ENCODE results near the gene OXNAD1. TPM values are rescaled to one million over a fixed set of nuclear protein-coding genes. Genes with fewer than 3 reads are reported as not detected.

The OXNAD1 gene
- total RNA-seq, 2 experiments from 2014 or later, result 44.9 to 47.4 TPM

DNA sequence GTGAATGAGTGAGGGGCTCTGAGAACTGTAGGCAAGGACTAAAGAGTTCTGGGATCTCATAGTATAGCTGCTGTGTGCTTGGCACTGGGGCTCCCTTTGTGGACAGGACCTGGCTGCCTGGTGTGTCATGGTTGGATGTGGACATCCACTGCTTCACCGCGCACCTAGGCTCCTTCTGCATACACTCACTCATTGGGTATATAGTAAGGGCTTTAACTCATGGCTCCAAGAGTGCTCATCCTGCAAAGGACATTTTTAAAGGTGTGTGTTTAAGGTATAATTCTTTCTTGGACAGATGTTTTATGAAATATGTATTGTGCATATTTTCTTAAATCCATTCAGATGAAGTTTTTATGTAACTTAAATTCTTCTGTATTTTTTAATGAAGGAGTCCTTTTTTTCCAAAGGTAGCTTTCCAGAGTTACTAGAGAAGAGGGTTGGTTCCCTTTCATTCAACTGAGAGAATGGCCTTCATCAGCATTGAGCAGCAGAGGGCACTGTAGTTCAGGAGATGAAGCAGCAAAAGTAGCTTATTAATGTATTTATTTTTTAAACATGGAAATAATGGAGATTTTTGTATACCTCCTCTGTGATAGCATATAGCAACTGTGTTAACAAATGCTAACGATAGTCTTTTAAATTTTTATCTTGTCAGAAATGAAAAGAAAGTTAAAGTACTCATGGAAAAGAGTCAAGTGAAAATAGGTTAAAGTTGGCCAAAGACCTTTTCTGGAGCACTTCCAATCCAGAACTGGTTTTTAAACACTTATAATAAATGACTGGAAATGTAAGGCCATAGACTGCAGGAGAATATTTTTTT, 25.2 kb downstream of the OXNAD1 start:
- no peaks in the 10 kb centered on the region for H3K27me3 Mint-ChIP-seq
- H3K4me1 Mint-ChIP-seq, result peaks cover 70% of the 10 kb centered on the region
- peak overlapping the region; percentile 90 for H3K4me3 Mint-ChIP-seq
- peak; percentile 74 for DNase-seq
- ATAC-seq, result peak; percentile 9
- peak overlapping the region; percentile 96 for H3K27ac Mint-ChIP-seq
- CTCF ChIA-PET, result interaction anchor here (0.7 to 5.7 kb wide), 23 partner anchors 8 to 264 kb away, joined by 3 to 134 read pairs (median 5); partner anchors contain the start of genes DPH3 and OXNAD1
- peaks cover 73% of the 10 kb centered on the region for H3K36me3 Mint-ChIP-seq
- H3K9me3 Mint-ChIP-seq (ENCODE audit: low read depth), result peaks cover 12% of the 10 kb centered on the region

DNA sequence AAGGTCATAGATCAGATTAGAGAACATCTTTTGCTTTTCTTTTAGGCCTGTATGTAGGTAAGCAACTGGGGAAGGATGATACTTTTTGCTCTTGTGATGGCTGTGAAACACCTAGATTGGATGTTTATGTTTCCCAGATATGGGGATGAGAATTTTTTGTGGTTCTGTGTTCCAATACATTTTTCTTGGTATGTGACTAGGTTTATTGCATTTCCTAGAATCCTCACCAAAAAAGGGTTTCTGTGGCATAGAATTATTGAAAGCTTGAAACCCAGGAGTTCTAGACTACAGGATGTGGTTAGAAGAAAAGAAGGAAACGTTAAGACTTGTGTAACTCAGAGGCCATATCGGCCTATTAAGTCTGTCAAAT, 25.8 kb downstream of the OXNAD1 start:
- no peak for DNase-seq
- Mint-ChIP-seq H3K27ac (peak overlapping the region; percentile 96), H3K4me3 (peak overlapping the region; percentile 90), H3K9me3 (ENCODE audit: low read depth) (peaks cover 12% of the 10 kb centered on the region), H3K36me3 (peaks cover 78% of the 10 kb centered on the region), H3K27me3 (no peaks in the 10 kb centered on the region), H3K4me1 (peaks cover 70% of the 10 kb centered on the region)
- CTCF ChIA-PET, result interaction anchor here (0.7 to 5.7 kb wide), 21 partner anchors 9 to 263 kb away, joined by 3 to 134 read pairs (median 5); partner anchors contain the start of genes DPH3 and OXNAD1
- ATAC-seq, result peak; percentile 25

DNA sequence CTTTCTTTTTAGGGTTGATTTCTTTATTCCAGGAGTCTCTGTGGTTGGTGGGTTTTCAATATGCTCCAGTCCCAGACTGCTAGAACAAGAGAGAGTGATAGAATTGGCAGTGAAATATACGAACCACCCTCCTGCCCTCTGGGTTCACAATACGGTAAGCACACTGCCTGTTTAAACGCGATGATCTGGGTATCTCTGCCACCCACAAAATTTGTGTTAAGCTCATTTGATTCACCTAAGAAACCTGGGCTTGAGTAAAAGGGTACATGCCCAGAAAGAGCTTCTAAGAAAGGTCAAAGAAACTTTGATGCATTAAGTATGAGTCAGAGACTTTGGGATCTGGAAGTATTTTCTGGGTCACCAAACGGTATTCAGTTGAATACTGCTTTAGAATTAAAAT, 29.8 kb downstream of the OXNAD1 start:
- CTCF ChIA-PET, result interaction anchor here (0.6 to 2.7 kb wide), 9 partner anchors 9 to 256 kb away, joined by 3 to 15 read pairs (median 6); no protein-coding TSS in a partner anchor
- Mint-ChIP-seq H3K27ac (peak overlapping the region; percentile 17), H3K4me1 (peaks cover 83% of the 10 kb centered on the region), H3K36me3 (peaks cover 83% of the 10 kb centered on the region), H3K9me3 (ENCODE audit: low read depth) (peaks cover 14% of the 10 kb centered on the region), H3K4me3 (peak overlapping the region; percentile 19), H3K27me3 (no peaks in the 10 kb centered on the region)
- DNase-seq, result no peak
- ATAC-seq, result no peak

DNA sequence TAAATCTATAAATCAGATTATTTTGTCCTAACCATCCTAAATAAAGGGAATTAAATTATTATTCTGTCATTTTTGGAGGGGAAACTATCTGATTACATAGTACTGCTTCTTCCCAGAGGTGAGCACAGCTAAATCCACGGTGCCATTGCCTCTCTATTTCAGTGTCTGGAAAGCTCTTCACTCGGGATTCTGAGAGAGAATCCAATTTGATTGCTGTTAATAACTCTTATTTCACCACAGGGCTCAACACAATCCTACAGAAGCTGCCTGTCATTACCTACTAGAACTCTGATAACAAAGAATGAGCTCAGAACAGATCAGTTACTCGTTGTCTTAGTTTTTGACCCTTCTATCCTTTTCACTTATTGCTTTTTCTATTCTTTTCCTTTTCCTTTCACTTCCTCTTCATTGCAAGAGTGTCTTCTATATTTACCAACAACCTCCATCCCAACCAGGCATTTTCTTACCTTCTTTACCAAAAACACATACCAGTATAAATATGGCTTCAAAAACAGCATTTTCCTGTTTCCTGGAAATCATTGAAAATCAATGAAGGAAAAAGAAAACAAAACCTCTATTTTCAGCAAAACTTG, 30.4 kb downstream of the OXNAD1 start:
- Mint-ChIP-seq H3K4me1 (peaks cover 84% of the 10 kb centered on the region), H3K27me3 (no peaks in the 10 kb centered on the region)
- no peak for ATAC-seq

DNA sequence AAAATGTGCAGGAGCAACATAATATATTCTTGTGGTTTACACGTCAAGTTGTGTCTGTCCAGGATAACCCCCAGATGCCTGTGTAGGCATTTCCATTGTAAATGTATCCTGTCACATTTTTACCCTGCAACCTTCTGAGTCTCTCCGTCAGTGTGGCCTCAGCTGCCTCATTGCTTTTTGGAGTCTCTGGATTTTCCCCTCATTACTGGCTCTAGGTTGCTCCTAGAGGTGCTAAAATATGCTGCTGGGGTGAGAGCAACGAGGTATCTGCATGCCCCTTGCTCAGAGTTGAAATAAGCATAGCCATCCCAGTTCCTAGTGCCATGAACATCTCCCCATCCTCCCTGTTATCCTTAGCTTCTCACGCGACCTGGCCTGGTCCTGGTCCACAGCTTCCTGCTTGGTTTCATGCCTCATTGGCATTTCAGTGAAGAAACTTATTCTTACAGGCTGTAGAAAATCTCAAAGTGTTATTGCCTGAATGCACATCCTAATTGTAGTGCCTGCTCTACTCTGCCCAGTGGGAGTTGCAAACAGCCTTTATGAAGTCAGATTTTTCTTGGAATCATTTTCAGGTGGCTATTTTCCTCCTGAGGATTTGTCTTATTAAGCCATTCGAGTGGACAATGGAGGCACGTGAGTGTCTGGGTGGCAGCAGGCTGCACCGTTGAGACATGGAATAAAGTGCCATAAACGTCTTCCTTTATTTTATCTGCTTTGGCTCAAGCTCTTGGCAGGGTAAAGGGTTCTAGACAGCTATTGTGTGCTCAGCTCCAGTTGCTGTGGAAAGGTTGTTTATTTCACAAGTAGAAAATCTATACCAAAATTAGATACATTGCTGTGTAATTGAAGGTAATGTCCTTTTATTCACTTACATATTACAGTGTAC, 33.2 kb downstream of the OXNAD1 start:
- Mint-ChIP-seq H3K4me1 (peaks cover 91% of the 10 kb centered on the region), H3K9me3 (ENCODE audit: low read depth) (peaks cover 7% of the 10 kb centered on the region), H3K27ac (peak overlapping the region; percentile 76), H3K36me3 (peaks cover 88% of the 10 kb centered on the region), H3K4me3 (no peak overlapping the region), H3K27me3 (no peaks in the 10 kb centered on the region)
- ATAC-seq (no peak), DNase-seq (no peak)
- CTCF ChIA-PET, result interaction anchor here (1.0 kb wide), 1 partner anchor 30 kb away, joined by 3 read pairs; no protein-coding TSS in a partner anchor

More for the DNA sequence above, 30.4 kb downstream of the OXNAD1 start:
- CTCF ChIA-PET, result interaction anchor here (0.9 to 2.7 kb wide), 10 partner anchors 9 to 256 kb away, joined by 3 to 15 read pairs (median 6); no protein-coding TSS in a partner anchor
- peak overlapping the region; percentile 47 for H3K27ac Mint-ChIP-seq
- H3K9me3 Mint-ChIP-seq (ENCODE audit: low read depth), result peaks cover 14% of the 10 kb centered on the region
- peak overlapping the region; percentile 32 for H3K4me3 Mint-ChIP-seq
- peaks cover 87% of the 10 kb centered on the region for H3K36me3 Mint-ChIP-seq
- no peak for DNase-seq

DNA sequence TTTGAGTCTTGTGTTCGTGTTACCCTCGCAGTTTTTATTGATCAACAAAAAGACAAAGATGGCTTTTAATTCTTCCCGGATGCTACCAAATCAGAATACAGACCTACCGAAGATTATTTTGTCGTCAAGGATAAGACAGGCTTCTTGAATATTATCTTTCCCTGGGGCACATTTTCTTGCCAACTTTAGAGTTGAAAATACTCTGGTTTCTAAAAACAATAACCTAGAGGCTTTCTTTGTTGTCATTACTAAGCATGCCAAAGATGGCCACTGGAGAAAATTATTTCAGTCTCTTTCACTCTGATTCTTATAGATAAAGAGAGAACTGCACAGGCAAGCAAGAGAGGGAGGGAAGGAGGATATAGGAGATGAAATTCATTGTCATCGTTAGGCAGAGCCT, 33.9 kb downstream of the OXNAD1 start:
- ATAC-seq, result no peak
- H3K27me3 Mint-ChIP-seq, result no peaks in the 10 kb centered on the region
- H3K9me3 Mint-ChIP-seq (ENCODE audit: low read depth), result peaks cover 3% of the 10 kb centered on the region
- H3K36me3 Mint-ChIP-seq, result peaks cover 86% of the 10 kb centered on the region
- no peak for DNase-seq
- CTCF ChIA-PET, result no interaction called here
- H3K4me3 Mint-ChIP-seq, result no peak overlapping the region
- H3K4me1 Mint-ChIP-seq, result peaks cover 89% of the 10 kb centered on the region
- peak overlapping the region; percentile 76 for H3K27ac Mint-ChIP-seq

DNA sequence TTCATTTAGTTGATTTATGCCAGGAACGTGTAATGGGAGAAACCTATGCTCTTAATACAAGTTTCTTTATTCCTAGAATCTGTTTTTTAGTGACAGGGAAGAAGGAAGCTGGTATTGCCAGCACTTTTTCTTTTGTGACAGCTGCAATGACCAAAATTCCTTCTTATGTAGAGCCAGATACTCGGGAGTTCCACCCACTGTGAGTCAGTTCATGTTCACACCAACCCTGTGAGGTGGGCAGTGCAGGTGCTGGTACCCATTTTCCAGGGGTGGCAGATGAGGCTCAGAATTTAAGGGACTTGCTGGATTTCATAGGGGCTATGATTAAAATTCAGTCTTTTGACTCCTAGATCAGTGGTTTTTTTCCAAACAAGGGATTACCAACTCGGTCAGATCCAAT, 34.7 kb downstream of the OXNAD1 start:
- H3K27me3 Mint-ChIP-seq, result no peaks in the 10 kb centered on the region
- DNase-seq (no peak), ATAC-seq (no peak)
- peak overlapping the region; percentile 6 for H3K4me3 Mint-ChIP-seq
- CTCF ChIA-PET, result interaction anchor here (1.0 to 6.6 kb wide), 4 partner anchors 9 to 250 kb away, joined by 3 to 65 read pairs (median 8); no protein-coding TSS in a partner anchor
- H3K4me1 Mint-ChIP-seq, result peaks cover 93% of the 10 kb centered on the region
- H3K27ac Mint-ChIP-seq, result peak overlapping the region; percentile 94
- H3K9me3 Mint-ChIP-seq (ENCODE audit: low read depth), result peaks cover 2% of the 10 kb centered on the region
- peaks cover 87% of the 10 kb centered on the region for H3K36me3 Mint-ChIP-seq

DNA sequence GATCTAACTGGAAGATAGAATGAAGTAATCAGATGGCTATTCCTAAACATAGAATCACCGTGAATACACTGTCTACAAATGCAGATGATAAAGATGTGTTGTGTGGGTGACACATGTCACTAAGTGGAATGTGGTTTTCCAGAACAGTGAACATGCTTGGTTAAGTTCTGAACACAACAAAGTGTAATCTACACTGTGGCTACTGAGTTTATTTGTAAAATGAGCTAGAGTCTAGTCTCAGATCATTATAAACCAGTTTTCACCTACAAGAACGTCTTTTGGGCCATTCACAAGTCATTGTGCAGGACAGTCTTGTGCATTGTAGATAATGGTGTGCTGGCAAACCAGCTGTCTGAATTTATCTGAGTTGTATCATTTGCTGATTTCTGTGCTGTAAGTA, 35.3 kb downstream of the OXNAD1 start:
- Mint-ChIP-seq H3K27me3 (no peaks in the 10 kb centered on the region), H3K27ac (peak overlapping the region; percentile 94), H3K4me3 (peak overlapping the region; percentile 78), H3K36me3 (peaks cover 88% of the 10 kb centered on the region), H3K4me1 (peaks cover 95% of the 10 kb centered on the region), H3K9me3 (ENCODE audit: low read depth) (peaks cover 2% of the 10 kb centered on the region)
- ATAC-seq (peak; percentile 21), DNase-seq (peak; percentile 38)
- CTCF ChIA-PET, result interaction anchor here (0.8 to 6.6 kb wide), 9 partner anchors 8 to 250 kb away, joined by 3 to 65 read pairs (median 4); partner anchors contain the start of genes DPH3 and OXNAD1

DNA sequence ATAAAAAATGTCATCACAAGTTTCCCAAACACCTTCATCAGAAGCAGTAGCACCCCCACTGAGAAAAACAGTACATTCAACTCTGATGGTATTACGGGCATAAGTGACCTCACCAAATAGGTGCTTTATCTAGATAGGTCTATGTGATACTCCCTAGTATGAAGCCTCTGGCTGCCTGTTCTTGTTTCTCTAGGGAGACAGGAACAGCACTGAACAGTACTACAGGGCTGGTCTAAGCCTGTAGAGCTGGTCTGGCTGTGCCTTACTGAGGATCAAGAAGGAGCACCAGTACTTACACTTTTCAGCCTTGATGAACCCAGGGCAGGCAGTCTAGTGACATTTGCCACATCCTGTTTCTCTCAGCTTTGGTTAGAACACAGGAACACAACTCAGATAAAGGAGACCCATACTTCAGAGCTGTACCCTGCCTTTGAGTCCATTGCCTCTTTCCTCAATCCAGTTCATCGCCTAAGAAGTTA, 35.9 kb downstream of the OXNAD1 start:
- Mint-ChIP-seq H3K4me1 (peaks cover 95% of the 10 kb centered on the region), H3K36me3 (peaks cover 87% of the 10 kb centered on the region), H3K4me3 (peak overlapping the region; percentile 78), H3K9me3 (ENCODE audit: low read depth) (peaks cover 2% of the 10 kb centered on the region), H3K27me3 (no peaks in the 10 kb centered on the region), H3K27ac (peak overlapping the region; percentile 94)
- peak; percentile 84 for ATAC-seq
- CTCF ChIA-PET, result interaction anchor here (0.5 to 6.6 kb wide), 11 partner anchors 8 to 249 kb away, joined by 3 to 65 read pairs (median 4); partner anchors contain the start of genes DPH3 and OXNAD1
- peak; percentile 81 for DNase-seq

DNA sequence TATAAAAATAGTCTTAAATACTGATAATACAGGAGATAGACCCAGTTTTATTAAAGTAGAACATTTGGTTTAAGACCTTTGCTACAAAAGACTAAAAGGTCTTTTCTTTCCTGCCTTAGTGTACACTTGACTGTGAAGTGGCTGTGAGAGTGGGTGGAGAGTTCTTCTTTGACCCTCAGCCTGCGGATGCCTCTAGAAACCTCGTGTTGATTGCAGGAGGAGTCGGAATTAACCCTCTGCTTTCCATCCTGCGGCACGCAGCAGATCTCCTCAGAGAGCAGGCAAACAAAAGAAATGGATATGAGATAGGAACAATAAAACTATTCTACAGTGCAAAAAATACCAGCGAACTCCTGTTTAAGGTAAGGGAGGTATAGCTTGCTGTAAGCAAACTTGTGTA, 36.5 kb downstream of the OXNAD1 start:
- peak; percentile 66 for DNase-seq
- H3K27ac Mint-ChIP-seq, result peak overlapping the region; percentile 94
- H3K36me3 Mint-ChIP-seq, result peaks cover 85% of the 10 kb centered on the region
- CTCF ChIA-PET, result interaction anchor here (1.3 to 6.6 kb wide), 6 partner anchors 11 to 210 kb away, joined by 3 to 65 read pairs (median 8); partner anchors contain the start of genes DPH3 and OXNAD1
- H3K27me3 Mint-ChIP-seq, result no peaks in the 10 kb centered on the region
- peaks cover under 1% of the 10 kb centered on the region for H3K9me3 Mint-ChIP-seq (ENCODE audit: low read depth)
- ATAC-seq, result peak; percentile 47
- H3K4me3 Mint-ChIP-seq, result peak overlapping the region; percentile 78
- peaks cover 95% of the 10 kb centered on the region for H3K4me1 Mint-ChIP-seq

DNA sequence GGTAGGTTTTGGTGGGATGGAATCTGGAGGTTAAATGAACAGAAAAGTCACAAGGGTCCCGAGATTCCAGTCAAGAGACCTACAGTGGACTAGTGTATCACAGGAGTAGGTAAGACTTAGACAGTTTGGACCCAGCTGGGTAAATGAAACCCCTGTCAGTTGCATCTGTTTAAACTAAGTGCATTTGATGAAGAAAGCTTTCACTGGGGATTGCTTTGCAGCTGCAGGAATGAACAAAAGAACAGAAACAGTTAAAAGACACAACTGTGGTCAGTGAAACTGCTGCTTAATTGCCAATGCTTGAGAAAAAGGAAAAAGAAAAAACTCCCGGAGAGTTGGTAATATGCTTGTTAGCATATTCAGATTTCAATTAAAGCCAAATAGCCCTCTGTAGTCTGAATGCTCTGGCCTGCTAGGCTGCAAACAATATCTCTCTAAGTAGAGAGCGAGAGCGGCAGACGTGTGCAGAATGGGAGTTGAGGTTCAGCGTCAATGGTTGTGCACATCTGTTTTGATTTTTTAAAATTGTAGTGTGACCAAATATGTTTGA, 37.1 kb downstream of the OXNAD1 start:
- DNase-seq (no peak), ATAC-seq (no peak)
- Mint-ChIP-seq H3K4me1 (peaks cover 95% of the 10 kb centered on the region), H3K27ac (peak overlapping the region; percentile 94), H3K9me3 (ENCODE audit: low read depth) (no peaks in the 10 kb centered on the region), H3K4me3 (peak overlapping the region; percentile 78), H3K36me3 (peaks cover 85% of the 10 kb centered on the region), H3K27me3 (no peaks in the 10 kb centered on the region)
- CTCF ChIA-PET, result interaction anchor here (0.6 to 6.6 kb wide), 5 partner anchors 11 to 210 kb away, joined by 3 to 65 read pairs (median 11); no protein-coding TSS in a partner anchor

DNA sequence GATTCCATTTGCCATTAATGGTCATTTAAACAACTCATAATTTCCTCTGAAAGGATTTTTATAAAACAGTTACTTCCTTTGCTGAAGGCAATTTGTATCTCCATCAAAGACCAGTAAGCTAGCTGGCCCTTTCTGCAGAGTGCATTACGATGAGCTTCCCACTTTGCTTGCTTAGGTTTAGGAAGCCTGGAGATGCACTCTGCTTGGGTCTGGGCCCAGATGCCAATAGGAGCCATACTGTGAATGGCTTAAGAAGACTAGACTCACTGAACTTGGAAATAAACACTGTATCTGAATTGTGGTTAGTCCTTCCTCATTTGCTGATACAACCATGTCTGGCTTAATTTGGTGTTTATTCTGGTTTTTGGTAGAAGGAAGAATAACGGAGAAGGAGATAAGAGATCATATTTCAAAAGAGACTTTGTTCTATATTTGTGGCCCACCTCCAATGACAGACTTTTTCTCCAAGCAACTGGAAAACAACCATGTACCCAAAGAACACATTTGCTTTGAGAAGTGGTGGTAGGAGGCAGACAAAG, 38.1 kb downstream of the OXNAD1 start:
- Mint-ChIP-seq H3K27me3 (no peaks in the 10 kb centered on the region), H3K9me3 (ENCODE audit: low read depth) (no peaks in the 10 kb centered on the region), H3K36me3 (peaks cover 84% of the 10 kb centered on the region), H3K4me1 (peaks cover 96% of the 10 kb centered on the region), H3K27ac (peak overlapping the region; percentile 55), H3K4me3 (peak overlapping the region; percentile 30)
- CTCF ChIA-PET, result interaction anchor here (0.9 to 6.6 kb wide), 3 partner anchors 13 to 209 kb away, joined by 4 to 65 read pairs (median 5); no protein-coding TSS in a partner anchor
- peak; percentile 39 for DNase-seq
- ATAC-seq, result no peak

Measured in activated CD8-positive, alpha-beta memory T cell treated with anti-CD3 and anti-CD28 coated beads, Interleukin-2, amount 10 ng/mL, durations not matched to agents 7 days and 5 days (primary cell).